Vagina (tissue), 2 donors: ENCODE measurements around the gene CSNK2A1. TPM values are rescaled to one million over a fixed set of nuclear protein-coding genes. Genes with fewer than 3 reads are reported as not detected.

Source experiments
- DNase-seq, 2 donors: peaks; one replicate each; pipeline ENCODE4 v3.0.0-alpha.2; 2017; ENCODE audit errors: extremely low spot score in 2 of 2
- H3K27ac ChIP-seq: fragments of 200-600 bp; sonication (generic); one replicate; pipeline ENCODE4 v1.5.1; 2019
- H3K27me3 ChIP-seq: fragments of 200-600 bp; sonication (generic); one replicate; pipeline ENCODE4 v1.5.1; 2019
- H3K36me3 ChIP-seq, 2 donors: fragments of 200-600 bp; sonication (generic); one replicate each; pipeline ENCODE4 v1.5.1; 2017 to 2019
- H3K4me1 ChIP-seq: fragments of 200-600 bp; sonication (generic); one replicate; pipeline ENCODE4 v1.5.1; 2019
- H3K4me3 ChIP-seq, 2 donors: fragments of 200-600 bp; sonication (generic); 1 replicate in 1 of 2; 2 replicates in 1 of 2; pipeline ENCODE4 v1.5.1; 2016 to 2019
- H3K9me3 ChIP-seq: fragments of 200-600 bp; sonication (generic); one replicate; pipeline ENCODE4 v1.5.1; 2019
- POLR2A ChIP-seq, 2 donors: fragments of 450-650 bp; IDR thresholded peaks; one replicate each; pipeline ENCODE4 v1.6.1; 2017; ENCODE audit warnings: antibody characterized with exemption in 2 of 2, mild to moderate bottlenecking in 2 of 2, moderate library complexity in 2 of 2
- POLR2AphosphoS5 ChIP-seq, 2 donors: sonication (generic); formaldehyde crosslinking; IDR thresholded peaks; one replicate each; pipeline ENCODE4 v1.9.0; 2017; ENCODE audit warnings: antibody characterized with exemption in 2 of 2, mild to moderate bottlenecking in 2 of 2, low read depth in 1 of 2; ENCODE audit not compliant: insufficient read depth in 1 of 2
- intact Hi-C: fragments of 100-400 bp; cut with DNase I; formaldehyde crosslinking; loops from one replicate; pipeline ENCODE4 v1.15.1; 2023
- small RNA-seq: library from RNA; depleted of rRNA; stranded (forward); fragments of <200 nt; gene quantifications from one replicate; pipeline ENCODE3, GENCODE V24; 2016
- total RNA-seq: library from RNA; depleted of rRNA; stranded (reverse); fragments of >200 nt; gene quantifications from one replicate; pipeline ENCODE4 v1.2.3, GENCODE V29; 2016
- TF ChIP-seq, protein P1 (sequence below), 3 experiments: fragments of 450-650 bp in 2 of 3; fragments of 200-600 bp in 1 of 3; sonication (generic) in 1 of 3; IDR thresholded peaks; one replicate each; pipeline ENCODE4 v1.5.1; 2017 to 2019; ENCODE audit warnings: antibody characterized with exemption in 3 of 3, mild to moderate bottlenecking in 2 of 3, moderate library complexity in 2 of 3

The CSNK2A1 gene
- total RNA-seq, 1 donor from 2014 or later = 70.0 TPM

DNA sequence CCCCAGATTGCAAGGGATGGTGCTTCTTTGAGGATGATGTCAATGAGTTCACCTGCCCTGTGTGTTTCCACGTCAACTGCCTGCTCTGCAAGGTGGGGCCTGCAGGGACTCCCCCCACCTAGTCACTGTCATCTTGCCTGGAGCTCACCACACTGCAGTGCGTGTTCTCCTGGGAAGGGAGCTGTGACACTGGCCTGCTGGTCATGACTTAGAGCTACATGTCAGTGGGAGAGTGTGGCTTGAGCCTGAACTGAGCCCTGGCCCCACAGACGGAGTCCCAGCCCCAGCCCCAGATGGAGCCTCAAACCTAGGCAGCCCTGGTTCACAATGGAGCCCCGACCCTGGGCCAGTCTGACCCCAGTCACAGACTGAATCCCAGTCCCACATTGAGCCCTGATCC lies 116.2 kb downstream of the CSNK2A1 start:
- Histone ChIP-seq H3K27ac (no peak overlapping the region), H3K9me3 (no peaks in the 10 kb centered on the region), H3K4me1 (no peaks in the 10 kb centered on the region), H3K36me3 (peaks cover 0 to 64% of the 10 kb centered on the region in 2 donors), H3K27me3 (no peaks in the 10 kb centered on the region), H3K4me3 (no peak overlapping the region)
- TF ChIP-seq, protein P1, sequence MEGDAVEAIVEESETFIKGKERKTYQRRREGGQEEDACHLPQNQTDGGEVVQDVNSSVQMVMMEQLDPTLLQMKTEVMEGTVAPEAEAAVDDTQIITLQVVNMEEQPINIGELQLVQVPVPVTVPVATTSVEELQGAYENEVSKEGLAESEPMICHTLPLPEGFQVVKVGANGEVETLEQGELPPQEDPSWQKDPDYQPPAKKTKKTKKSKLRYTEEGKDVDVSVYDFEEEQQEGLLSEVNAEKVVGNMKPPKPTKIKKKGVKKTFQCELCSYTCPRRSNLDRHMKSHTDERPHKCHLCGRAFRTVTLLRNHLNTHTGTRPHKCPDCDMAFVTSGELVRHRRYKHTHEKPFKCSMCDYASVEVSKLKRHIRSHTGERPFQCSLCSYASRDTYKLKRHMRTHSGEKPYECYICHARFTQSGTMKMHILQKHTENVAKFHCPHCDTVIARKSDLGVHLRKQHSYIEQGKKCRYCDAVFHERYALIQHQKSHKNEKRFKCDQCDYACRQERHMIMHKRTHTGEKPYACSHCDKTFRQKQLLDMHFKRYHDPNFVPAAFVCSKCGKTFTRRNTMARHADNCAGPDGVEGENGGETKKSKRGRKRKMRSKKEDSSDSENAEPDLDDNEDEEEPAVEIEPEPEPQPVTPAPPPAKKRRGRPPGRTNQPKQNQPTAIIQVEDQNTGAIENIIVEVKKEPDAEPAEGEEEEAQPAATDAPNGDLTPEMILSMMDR (IDR thresholded peaks at IDR 0.05) = no peak
- no peak for TF ChIP-seq POLR2A (IDR thresholded peaks at IDR 0.05)
- intact Hi-C loops = no loop called here
- DNase-seq = no peak

DNA sequence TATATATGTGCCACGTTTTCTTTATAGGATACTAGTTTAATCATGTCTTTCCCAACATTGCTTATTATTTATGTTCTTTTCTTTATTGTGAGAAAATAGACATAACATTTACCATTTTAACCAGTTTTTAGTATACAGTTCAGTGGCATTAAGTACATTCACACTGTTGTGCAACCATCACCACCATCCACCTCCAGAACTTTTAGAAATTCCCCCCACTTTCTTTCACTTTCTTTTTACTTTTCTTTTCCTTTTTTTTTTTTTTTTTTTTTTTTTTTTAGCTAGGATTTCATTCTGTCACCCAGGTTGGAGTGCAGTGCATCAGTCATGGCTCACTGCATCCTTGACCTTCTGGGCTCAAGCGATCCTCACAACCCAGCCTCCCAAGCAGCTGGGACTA lies 117.0 kb downstream of the CSNK2A1 start:
- no peaks in the 10 kb centered on the region for H3K27me3 ChIP-seq
- intact Hi-C loops = no loop called here
- TF ChIP-seq POLR2A (IDR thresholded peaks at IDR 0.05) (no peak), POLR2AphosphoS5 (IDR thresholded peaks at IDR 0.05; ENCODE audit: insufficient read depth in 1 of 2, low read depth in 1 of 2) (no peak)
- TF ChIP-seq, protein P1 (IDR thresholded peaks at IDR 0.05) = no peak
- no peak for DNase-seq
- no peaks in the 10 kb centered on the region for H3K4me1 ChIP-seq
- H3K9me3 ChIP-seq = no peaks in the 10 kb centered on the region
- peaks cover 0 to 73% of the 10 kb centered on the region in 2 donors for H3K36me3 ChIP-seq
- H3K27ac ChIP-seq = no peak overlapping the region
- no peak overlapping the region for H3K4me3 ChIP-seq

Small RNAs within 50 kb of the gene (small RNA-seq; reads per million reads assigned to genes)
- not detected for gene RF00019

Other genes with a start within 250 kb of the CSNK2A1 start
- 13.8 TPM for gene ZCCHC3, start 246.2 kb downstream of the CSNK2A1 start, total RNA-seq
- gene SOX12, start 218.2 kb downstream of the CSNK2A1 start, total RNA-seq = 4.4 TPM
- 21.6 TPM for gene NRSN2, start 196.7 kb downstream of the CSNK2A1 start, total RNA-seq
- 15.7 TPM for gene TRIB3, start 163.0 kb downstream of the CSNK2A1 start, total RNA-seq
- gene RBCK1, start 135.5 kb downstream of the CSNK2A1 start, total RNA-seq = 67.0 TPM
- 30.9 TPM for gene TBC1D20, start 81.3 kb downstream of the CSNK2A1 start, total RNA-seq
- not detected for gene TCF15, start 66.5 kb upstream of the CSNK2A1 start, total RNA-seq
- 23.8 TPM for gene SRXN1, start 109.4 kb upstream of the CSNK2A1 start, total RNA-seq
- gene SCRT2, start 132.0 kb upstream of the CSNK2A1 start, total RNA-seq = not detected
- gene SLC52A3, start 224.7 kb upstream of the CSNK2A1 start, total RNA-seq = 1.7 TPM